DMS114 treated with DMSO at 0.1 percent for 48 hours (cell line): ENCODE data around the gene MTARC2.
"Not testable (repeated sequence)": the region's sequence is repeated elsewhere in the genome, so short reads cannot be mapped to it uniquely, and the experiment has no call there.

Experiments used
- DNase-seq: peaks from one replicate; lab custom pipeline; 2025; ENCODE audit not compliant: unreplicated experiment; lab: John Stamatoyannopoulos, UW

MTARC2 gene

GRCh38 chr1:220748089-220748934 lies at the start of gene MTARC2:
Gene MTARC2 (plus strand): TSS chr1:220748322. CDS start chr1:220748532, 210 bp downstream.
- peak; percentile 26 for DNase-seq

- no peak for DNase-seq
Observed at GRCh38 chr1:220698607-220699016, 49.5 kb upstream of the MTARC2 start.

- no peak for DNase-seq
Observed at GRCh38 chr1:220699044-220699443, 49.1 kb upstream of the MTARC2 start.

- DNase-seq: no peak
Observed at GRCh38 chr1:220700556-220701179, 47.5 kb upstream of the MTARC2 start.

GRCh38 chr1:220701974-220702373 lies 46.1 kb upstream of the MTARC2 start:
- no peak for DNase-seq

GRCh38 chr1:220702733-220703270 lies 45.3 kb upstream of the MTARC2 start:
- no peak for DNase-seq

- DNase-seq: no peak
Observed at GRCh38 chr1:220703305-220703704, 44.8 kb upstream of the MTARC2 start.

- no peak for DNase-seq
Observed at GRCh38 chr1:220705782-220706181, 42.3 kb upstream of the MTARC2 start.

- no peak for DNase-seq
Observed at GRCh38 chr1:220706480-220706879, 41.6 kb upstream of the MTARC2 start.

GRCh38 chr1:220707160-220707559 lies 41.0 kb upstream of the MTARC2 start:
- DNase-seq: no peak

- no peak for DNase-seq
Observed at GRCh38 chr1:220708244-220708643, 39.9 kb upstream of the MTARC2 start.

- DNase-seq: no peak
Observed at GRCh38 chr1:220708936-220709801, 39.0 kb upstream of the MTARC2 start.

- DNase-seq: no peak
Observed at GRCh38 chr1:220710333-220710732, 37.8 kb upstream of the MTARC2 start.

- no peak for DNase-seq
Observed at GRCh38 chr1:220711056-220711809, 36.9 kb upstream of the MTARC2 start.

GRCh38 chr1:220715986-220716385 lies 32.1 kb upstream of the MTARC2 start:
- not testable (repeated sequence) for DNase-seq

- no peak for DNase-seq
Observed at GRCh38 chr1:220717800-220718640, 30.1 kb upstream of the MTARC2 start.

GRCh38 chr1:220721266-220721665 lies 26.9 kb upstream of the MTARC2 start:
- DNase-seq: not testable (repeated sequence)

GRCh38 chr1:220726634-220727033 lies 21.5 kb upstream of the MTARC2 start:
- no peak for DNase-seq

GRCh38 chr1:220727519-220727918 lies 20.6 kb upstream of the MTARC2 start:
- DNase-seq: no peak

- no peak for DNase-seq
Observed at GRCh38 chr1:220730486-220730885, 17.6 kb upstream of the MTARC2 start.
